Measurements from ENCODE around the gene ODAM. TPM values are rescaled to one million over a fixed set of nuclear protein-coding genes. Genes with fewer than 3 reads are reported as not detected.
"Not testable (repeated sequence)": the region's sequence is repeated elsewhere in the genome, so short reads cannot be mapped to it uniquely, and the experiment has no call there.

ODAM gene, protein sequence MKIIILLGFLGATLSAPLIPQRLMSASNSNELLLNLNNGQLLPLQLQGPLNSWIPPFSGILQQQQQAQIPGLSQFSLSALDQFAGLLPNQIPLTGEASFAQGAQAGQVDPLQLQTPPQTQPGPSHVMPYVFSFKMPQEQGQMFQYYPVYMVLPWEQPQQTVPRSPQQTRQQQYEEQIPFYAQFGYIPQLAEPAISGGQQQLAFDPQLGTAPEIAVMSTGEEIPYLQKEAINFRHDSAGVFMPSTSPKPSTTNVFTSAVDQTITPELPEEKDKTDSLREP
- not detected in 2 replicates for total RNA-seq

DNA sequence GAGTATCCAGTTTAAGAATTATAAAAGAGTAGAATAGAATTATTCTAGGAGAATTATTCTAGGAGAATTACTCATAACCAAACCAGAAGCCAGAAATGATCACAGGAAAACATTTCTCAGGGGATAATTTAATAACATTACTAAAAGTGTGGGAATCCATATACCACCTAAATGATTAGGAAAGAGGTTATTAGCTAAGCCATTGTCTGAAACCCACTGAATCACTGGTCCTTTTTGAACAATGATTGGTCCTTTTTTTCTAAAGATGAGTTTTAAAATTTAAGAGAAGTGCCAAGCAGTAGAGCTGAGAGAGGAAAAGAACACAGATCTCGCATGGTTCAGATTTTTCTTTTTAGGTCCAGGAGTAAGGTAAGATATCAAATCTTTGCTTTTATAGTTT lies at the start of gene ODAM:
TSS of gene ODAM (plus strand) at position 301 of the 400 bp plus-strand sequence. CDS start 819 bp downstream, outside the sequence.
- DNase-seq (ENCODE audit: low read depth in 2 of 2): no peak

DNA sequence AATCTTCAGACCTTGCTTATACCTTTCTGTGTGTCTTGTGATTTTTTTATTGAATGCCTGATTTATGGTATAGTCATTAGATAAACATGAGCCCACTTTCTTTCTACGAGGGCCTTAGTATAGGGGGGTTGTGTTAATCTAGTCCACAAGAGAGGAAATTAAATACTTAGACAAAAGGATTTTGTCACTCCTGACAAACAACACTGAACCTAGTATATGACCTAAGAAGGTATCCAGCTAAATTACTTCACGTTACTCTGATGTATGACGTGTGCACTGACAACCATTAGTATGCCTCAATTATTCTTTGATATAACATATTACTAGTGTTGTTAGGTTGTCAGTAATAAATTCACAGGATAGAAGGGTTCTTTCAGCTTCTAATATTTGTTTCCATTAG lies 44.3 kb upstream of the ODAM start:
- DNase-seq (ENCODE audit: low read depth in 2 of 2): no peak

DNA sequence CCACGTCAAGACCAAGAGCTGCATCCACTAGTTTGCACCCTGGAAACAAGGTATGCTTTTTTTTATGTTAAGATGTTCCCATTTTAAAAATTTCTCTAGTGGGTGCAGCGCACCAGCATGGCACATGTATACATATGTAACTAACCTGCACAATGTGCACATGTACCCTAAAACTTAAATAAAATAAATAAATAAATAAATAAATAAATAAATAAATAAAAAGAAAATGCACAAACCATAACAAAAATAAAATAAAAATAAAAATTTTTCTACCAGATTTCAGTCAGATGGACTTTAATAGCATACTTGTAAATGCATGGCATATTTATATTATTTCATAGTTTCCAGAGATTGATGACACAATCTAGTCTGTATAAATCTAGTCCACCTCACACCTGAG lies 43.4 kb upstream of the ODAM start:
- no peak for DNase-seq (ENCODE audit: low read depth in 2 of 2)

DNA sequence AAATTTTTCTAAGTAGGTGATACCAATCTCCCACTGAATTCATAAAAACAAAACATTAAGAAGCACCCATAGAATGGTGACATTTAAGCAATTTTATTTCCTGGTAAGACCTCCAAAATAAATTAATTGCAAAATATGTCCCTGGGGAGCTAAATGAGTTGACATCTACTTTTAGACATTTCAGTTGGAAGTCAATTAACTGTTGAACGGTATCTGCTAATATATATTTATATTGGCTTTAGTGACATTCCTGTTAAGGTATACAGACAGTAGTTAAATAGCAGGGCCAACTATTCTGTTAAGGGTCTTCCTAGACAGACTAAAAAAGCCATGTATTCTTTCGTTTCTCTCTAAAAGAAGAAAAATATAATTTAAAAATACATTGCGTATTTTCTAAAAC lies 41.6 kb upstream of the ODAM start, which contains the start of gene PRR27:
TSS of gene PRR27 (plus strand) at position 301 of the 400 bp plus-strand sequence. CDS start 139 bp downstream, outside the sequence.
- no peak for DNase-seq (ENCODE audit: low read depth in 2 of 2)

DNA sequence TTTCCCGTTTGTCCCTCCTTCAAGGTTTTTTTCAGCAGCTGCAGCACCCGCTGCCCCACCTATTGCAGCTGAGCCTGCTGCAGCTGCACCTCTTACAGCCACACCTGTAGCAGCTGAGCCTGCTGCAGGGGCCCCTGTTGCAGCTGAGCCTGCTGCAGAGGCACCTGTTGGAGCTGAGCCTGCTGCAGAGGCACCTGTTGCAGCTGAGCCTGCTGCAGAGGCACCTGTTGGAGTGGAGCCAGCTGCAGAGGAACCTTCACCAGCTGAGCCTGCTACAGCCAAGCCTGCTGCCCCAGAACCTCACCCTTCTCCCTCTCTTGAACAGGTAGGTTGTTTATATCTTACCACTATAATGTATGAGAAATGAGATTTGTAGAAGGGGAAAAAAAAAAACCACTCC lies 36.9 kb upstream of the ODAM start:
- no peak for DNase-seq (ENCODE audit: low read depth in 2 of 2)

DNA sequence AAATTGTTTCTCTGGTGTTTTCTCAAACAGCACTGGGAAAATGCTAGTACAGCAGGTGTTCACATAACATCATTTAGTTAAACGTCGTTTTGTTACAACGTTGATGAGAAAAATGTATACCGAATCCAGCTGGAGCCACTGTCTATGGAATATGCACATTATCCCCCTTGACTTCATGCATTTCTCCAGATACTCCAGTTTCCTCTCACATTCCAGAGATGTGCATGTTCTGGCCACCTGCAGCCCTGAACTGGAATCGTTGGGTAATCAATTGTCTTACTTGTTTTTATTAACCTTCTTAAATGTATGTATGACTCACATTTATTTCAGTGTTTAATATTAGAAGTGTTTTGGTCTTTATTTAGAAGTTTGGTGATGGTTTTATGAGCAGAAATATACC lies 18.4 kb upstream of the ODAM start:
- no peak for DNase-seq (ENCODE audit: low read depth in 2 of 2)

DNA sequence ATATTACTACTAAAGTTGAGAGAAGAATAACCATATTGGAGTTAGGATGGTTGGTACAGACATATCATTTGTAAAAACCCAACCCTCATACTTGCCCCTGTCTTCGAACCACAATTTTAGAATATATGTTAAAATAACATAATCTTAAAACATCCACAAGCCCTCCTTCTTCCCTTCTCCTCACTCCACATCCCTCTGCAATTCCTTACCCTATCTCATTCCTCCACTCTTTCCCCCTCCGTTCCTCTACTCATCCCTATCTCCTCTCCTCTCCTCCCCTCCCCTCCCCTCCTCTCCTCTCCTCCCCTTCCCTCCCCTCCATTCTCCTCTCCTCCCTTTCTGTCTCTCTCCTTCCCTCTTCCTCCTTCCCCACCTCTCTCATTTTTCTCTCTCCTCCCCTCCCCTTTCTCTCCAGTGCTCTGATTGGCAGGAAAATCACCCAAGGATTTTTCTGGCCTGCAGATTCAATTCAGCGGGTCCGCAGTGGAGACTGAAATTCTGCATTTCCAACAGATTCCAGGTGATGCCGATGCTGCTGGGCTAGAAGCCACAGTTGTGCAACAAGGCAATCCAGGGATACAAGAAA lies 17.4 kb upstream of the ODAM start:
- DNase-seq (ENCODE audit: low read depth in 2 of 2): no peak

DNA sequence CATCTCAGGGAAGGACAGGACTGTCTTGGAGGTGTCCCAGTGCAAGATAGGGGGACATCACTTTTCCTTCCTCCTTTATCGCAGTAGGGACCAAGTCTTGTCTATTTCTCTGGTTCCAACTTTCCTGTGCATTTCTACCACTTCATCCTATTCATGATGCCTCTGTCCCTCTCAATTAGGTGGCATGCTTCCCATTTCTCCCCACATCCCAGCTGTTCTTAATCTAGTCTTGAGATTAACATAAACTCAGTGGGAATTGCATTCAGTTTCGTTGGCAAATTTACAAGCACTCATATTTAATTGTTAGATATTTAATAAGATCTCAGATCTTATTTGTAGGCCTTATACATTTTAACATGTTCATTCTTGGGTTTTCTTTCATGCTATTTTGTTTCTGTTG lies 15.7 kb upstream of the ODAM start:
- DNase-seq (ENCODE audit: low read depth in 2 of 2): no peak

DNA sequence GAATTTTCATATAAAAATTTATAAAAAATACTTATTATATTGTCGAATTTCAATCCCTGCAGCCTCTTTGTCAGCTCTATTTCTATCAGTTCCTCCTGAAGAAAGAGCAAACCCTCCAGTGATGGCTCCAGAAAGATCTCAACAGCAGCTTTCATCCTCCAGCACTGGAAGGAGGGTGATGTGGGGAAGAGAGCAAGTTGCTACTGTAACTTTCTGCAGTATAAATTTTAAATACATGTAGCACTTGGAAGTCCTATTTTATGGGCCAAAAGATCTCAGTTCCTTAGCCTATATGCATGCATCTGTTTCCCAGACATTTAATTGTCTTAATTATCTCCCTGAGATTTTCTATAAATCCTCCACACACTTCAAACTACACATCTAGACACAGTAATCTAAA lies 13.7 kb upstream of the ODAM start:
- DNase-seq (ENCODE audit: low read depth in 2 of 2): no peak

DNA sequence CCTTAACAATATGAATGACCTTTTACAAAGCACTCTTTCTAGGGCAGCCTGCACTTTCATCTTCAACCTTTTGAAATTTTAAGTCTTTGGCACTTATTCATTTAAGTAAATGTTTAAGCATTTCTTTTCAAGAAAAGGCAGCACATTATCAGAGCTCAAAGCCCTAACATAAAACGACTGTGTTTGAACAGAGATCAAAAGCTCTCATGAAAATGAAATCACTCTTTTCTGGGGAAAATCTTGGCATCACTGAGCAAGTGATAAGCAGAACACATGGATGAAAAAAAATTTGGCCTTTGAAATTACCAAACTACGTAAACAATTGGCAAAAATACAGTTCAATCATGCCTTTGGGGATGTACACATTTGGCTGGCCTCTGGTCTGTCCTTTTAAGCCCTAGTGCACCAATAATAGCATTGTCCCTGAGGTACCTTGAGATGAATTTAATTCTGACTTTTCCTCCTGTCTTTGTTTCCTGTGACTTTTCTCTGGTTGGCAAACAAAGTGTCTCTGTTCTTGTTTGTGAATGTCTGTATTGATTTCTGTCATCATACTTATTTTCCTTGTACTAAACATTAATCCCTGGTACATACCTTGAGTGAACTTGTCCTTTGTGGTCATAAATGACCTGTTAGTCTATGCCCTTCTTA lies 12.9 kb upstream of the ODAM start:
- DNase-seq (ENCODE audit: low read depth in 2 of 2): no peak

DNA sequence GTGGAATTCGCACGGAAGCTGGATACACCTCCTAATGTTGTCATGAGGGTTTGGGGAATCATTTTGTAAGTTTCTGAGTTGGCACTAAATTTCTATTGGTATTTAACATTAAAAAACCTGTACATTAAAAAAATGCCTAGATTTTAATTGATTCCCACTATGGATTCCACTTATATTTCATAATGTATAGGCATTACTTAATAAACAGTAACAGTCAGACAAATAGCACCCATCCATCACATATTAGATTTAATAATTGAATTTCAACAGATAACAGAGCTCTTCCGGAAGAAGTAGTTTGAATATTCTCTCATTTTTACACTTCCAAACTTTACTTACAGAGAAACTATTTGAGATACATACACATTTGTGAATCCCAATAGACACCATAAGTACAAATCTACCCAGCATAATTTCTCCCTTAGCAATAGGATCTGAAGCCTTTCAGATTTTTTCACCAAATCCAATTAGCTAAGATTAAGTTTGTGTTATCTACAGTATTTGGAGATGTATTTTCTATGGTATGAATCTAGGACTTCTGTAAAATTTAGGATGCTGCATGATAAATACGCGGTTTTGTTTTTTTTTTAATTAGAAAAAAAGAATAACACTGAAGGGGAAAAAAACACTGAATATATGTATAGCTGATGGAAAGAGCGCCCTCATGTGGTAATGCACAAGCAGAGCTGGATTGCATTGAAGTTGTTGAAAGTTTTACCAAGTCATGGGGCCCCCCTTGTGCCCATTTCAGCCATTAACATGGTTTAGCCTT lies 12.2 kb upstream of the ODAM start:
- DNase-seq (ENCODE audit: low read depth in 2 of 2): peak; percentile 50 to 57

DNA sequence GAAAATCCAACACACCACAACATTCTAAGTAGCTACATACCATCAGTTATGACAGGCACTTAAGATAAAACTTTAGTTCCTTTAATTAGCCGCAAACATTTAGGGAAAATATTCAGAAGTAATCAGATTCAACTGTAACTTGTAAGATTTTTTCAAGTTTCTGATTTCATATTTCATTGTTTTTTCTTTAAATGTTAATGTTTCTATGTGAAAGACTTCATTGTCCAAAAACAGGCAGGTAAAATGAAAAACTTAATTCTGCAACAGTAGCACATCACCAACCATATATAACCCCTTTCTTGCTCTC lies 11.6 kb upstream of the ODAM start:
- DNase-seq (ENCODE audit: low read depth in 2 of 2): no peak

DNA sequence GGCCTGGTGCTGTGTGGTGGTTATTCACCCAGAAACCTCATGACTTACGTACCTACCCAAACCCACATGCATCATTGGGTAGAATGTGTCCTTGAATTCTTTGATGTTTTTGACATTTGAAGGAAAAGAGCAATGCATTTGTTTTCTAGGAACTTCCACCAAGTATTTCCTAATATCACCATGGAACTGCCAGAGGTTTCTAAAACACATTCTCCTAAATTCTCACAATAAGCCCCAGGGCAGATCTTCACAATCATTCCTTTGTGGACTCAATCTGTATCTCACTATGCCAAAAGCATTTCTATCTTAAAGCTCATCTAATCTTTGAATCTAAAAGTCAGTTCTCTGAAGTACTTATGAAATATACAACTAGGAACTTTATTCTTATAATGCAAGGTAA lies 8.3 kb upstream of the ODAM start:
- DNase-seq (ENCODE audit: low read depth in 2 of 2): no peak

DNA sequence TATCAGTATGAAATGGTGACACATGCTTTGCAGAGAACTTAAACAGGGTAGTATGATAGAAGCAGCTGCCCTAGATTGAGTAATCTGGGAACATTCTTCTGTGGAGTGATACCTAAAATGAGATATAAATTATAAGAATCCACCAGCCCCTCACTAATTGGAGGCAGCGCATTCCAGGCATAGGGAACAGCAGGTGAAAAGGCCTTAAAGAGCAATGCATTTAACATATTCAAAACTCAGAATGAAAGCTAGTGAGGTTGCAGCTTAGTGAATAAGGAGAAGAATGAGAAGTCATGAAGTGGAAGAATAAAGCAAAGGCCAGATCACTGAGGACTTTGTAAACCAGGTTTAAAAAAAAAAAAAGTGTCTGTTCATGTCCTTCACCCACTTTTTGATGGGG lies 4.9 kb upstream of the ODAM start:
- no peak for DNase-seq (ENCODE audit: low read depth in 2 of 2)

DNA sequence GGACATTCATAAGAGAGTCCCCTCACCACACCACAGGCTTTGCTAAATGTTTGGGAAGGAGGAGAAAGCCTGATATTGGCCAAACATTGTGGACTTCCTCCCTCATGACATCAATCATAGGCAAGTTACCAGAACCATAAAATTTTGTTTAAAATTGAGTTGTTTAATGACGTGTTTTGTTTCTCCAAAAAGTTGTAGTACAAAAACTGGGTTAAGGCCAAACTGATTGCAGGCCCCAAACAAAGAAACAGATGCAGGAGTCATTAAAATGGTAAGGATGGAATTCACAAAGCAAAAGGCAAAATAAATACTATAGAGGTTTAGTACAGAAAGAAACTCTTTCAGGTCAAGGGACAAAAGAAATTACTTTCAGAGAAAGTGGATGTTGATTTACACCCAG lies 3.9 kb upstream of the ODAM start:
- DNase-seq (ENCODE audit: low read depth in 2 of 2): no peak

DNA sequence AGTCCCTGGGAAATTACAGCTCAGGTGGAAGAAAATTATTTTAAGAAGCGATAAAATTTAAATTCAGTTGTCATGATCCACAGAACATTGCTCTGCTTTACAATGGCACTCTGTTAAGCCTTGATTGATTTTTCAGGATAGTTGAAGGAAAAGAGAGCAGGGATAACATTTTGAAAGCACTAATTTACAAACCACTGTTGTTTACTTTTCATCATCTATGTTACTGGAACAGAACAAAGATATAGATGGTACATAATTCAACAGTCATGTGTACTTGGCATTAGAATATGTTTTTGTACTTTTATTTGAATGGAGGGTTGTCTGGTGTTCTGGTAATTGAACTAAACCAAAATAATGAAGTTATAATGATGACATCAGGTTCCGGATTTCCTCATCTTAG lies 2.6 kb upstream of the ODAM start:
- no peak for DNase-seq (ENCODE audit: low read depth in 2 of 2)

DNA sequence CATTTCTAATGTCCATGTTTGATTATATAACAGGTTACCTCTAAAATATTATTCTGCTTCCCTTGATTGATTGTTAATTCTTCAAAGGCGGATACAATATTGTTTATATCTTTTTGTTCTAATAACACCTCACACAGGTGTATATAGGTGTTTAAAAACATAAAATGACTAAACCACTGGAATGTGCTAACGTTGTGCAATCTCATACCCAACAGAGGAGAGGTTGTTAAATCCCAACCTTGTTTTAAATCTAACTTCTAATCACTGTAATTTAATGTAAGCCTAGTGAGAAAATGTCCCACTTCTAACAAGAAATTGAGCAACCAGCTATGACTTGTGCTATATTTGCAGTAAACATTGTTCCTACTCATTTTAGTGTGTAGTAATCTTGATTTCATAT lies 1.3 kb downstream of the ODAM start:
- no peak for DNase-seq (ENCODE audit: low read depth in 2 of 2)

DNA sequence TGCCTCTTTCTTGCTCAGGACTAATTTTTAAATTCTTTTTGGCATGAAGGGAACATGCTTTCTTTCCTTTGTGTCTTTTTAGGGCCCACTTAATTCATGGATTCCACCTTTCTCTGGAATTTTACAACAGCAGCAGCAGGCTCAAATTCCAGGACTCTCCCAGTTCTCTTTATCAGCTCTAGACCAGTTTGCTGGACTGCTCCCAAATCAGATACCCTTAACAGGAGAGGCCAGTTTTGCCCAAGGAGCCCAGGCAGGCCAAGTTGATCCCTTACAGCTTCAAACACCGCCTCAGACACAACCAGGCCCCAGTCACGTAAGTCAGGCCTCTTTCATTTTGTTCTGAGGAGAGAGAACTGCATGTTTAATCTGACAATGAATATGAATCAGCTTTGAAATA lies 2.3 kb downstream of the ODAM start:
- no peak for DNase-seq (ENCODE audit: low read depth in 2 of 2)

DNA sequence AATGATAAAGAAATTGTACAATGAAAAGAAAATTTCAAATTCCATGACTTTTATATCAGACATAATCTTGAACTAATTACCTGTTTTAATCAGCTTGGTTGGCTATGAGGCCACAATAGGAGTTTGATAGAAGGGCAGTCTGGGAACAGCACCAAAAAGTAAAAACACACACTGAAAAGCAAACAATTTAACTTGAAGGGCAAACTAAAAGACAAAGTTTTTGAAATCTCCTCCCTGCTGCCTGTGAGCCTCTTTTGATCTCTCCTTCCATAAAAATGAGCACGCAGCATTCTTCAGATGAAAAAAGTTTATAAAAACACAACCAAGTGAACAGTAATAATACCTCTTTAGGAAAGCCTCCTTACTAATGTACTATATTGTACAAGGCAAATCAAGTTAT lies 8.1 kb downstream of the ODAM start:
- DNase-seq (ENCODE audit: low read depth in 2 of 2): no peak

DNA sequence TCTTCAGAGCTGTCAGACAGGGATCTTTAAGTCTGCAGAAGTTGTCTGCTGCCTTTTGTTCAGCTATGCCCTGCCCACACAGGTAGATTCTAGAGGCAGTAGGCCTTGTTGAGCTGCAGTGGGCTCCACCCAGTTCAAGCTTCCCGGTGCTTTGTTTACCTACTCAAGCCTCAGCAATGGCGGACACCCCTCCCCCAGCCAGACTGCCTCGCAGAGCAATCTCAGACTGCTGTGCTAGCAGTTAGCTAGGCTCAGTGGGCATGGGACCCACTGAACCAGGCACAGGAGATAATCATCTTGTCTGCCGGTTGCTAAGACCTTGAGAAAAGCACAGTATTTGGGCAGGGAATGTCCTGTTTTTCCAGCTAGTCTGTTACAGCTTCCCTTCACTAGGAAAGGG lies 17.2 kb downstream of the ODAM start:
- not testable (repeated sequence) for DNase-seq (ENCODE audit: low read depth in 2 of 2)

DNA sequence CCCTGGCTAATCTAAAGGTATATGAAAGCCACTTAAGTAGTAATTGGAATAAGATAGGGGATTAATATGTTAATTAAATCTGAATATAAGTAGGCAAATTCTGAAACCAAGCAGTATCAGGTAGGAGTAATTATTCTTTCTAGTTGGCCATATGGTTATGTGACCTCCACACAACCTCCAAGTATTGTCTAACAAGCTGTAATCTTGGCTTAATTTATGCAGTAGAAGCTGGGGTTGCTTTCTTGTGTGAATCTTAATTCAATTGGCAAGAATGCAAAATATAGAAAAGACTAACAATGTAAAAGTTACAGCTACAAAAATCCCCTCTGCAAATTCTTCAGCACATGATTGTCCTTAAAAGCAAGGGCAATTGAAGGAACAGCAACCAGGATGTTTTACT lies 20.6 kb downstream of the ODAM start:
- not testable (repeated sequence) for DNase-seq (ENCODE audit: low read depth in 2 of 2)

DNA sequence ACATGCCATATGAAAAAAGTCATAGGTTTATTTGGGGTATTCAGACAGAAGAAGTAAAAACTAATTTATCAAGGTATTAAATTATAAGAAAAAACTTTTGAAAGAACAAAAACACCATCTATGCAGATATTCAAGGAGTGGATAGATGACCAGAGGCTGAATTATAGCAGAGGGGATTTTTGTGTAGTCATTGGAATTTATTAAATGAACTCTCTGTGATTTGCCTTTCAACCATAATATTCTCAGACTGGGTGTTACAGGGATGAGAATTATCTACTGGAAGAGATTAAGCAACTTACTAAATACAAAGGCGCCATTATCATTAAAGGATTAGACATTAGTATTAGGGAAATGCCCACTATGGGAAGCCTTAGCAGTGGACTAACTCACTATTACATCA lies 21.0 kb downstream of the ODAM start:
- not testable (repeated sequence) for DNase-seq (ENCODE audit: low read depth in 2 of 2)

Data from dermis microvascular lymphatic vessel endothelial cell (primary cell).